ENCODE data around the gene FADS2.

DNA sequence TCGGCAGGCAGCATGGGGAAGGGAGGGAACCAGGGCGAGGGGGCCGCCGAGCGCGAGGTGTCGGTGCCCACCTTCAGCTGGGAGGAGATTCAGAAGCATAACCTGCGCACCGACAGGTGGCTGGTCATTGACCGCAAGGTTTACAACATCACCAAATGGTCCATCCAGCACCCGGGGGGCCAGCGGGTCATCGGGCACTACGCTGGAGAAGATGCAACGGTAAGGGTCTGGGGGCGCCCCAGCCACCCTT, 204 bp downstream of the FADS2 start:
- TF ChIP-seq, protein P1, sequence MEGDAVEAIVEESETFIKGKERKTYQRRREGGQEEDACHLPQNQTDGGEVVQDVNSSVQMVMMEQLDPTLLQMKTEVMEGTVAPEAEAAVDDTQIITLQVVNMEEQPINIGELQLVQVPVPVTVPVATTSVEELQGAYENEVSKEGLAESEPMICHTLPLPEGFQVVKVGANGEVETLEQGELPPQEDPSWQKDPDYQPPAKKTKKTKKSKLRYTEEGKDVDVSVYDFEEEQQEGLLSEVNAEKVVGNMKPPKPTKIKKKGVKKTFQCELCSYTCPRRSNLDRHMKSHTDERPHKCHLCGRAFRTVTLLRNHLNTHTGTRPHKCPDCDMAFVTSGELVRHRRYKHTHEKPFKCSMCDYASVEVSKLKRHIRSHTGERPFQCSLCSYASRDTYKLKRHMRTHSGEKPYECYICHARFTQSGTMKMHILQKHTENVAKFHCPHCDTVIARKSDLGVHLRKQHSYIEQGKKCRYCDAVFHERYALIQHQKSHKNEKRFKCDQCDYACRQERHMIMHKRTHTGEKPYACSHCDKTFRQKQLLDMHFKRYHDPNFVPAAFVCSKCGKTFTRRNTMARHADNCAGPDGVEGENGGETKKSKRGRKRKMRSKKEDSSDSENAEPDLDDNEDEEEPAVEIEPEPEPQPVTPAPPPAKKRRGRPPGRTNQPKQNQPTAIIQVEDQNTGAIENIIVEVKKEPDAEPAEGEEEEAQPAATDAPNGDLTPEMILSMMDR (IDR thresholded peaks at IDR 0.05): no peak
- no peak for TF ChIP-seq POLR2A (IDR thresholded peaks at IDR 0.05)
